NOMO-1 treated with DMSO at 0.1 percent for 48 hours (cell line): ENCODE data around the gene TMEM61.
"Not testable (repeated sequence)": the region's sequence is repeated elsewhere in the genome, so short reads cannot be mapped to it uniquely, and the experiment has no call there.

Source experiments
- DNase-seq: peaks from one replicate; lab custom pipeline; 2025; ENCODE audit not compliant: unreplicated experiment; lab: John Stamatoyannopoulos, UW

Gene TMEM61

DNA sequence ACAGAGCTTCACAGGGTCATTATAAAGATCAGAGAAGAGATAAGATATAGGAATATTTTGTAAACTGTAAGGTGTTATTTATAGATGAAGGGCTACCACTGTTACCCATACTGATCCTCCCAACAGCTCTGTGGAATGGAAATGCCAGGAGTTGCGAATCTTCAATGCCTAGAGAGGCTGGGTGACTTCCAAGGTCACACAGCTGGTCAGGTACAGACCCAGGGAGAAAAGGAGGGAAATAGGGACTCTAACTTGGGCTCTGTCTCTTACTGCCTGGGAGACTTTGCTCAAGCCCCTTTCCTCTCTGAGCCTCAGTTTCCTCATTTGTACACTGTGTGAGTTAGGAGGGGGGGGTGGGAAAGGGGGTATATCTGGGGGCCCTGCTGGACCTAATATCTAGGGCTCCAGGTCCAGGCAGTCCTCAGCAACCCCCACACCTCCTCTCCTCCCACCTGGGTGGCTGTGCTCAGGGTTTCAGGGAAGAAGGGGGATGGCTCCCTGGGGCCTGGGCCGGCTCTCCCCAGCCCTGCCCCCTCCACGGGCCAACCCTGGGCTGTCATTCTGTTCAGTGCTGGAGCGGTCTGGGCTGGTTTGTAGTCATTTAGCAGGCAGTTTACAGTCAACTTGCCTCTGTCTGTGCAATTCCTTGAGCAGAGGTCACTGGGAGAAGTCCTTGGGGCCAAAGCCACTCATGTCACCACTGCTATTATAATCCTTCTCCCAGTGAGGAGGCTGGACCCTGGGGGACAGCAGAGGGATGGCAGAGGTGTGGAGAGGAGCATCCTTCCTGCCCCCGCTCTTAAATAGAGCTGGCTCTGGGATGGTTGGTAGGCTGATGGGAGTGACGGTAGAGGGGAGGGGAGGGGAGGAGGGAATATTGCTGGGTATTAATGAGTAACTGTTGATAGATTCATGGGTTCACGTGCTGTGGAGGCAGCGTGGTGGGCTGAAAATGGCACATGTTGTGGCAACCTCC lies 20.0 kb downstream of the TMEM61 start:
- DNase-seq: no peak

DNA sequence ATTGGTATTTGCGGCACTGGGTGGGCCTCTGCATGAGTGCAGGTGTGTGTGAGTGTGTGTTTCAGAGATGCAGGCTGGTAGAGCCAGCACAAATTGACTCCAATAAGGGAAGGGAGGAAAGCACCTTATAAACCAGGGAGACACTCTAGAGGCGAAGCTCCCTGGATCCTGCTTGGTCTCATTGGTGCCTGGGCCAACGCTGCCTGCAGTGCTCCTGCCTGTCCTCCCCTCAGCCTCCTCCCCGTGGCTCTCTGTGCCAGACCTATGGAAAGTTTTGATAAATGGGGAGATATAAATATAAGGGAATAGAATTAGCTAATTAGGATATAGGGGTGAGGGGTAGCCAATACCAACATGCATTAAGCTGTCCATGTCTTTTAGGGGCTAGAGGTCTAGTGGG lies 20.9 kb downstream of the TMEM61 start:
- DNase-seq: no peak

- no peak for DNase-seq
Observed at GRCh38 chr1:55002686-55003085, 22.3 kb downstream of the TMEM61 start.

DNA sequence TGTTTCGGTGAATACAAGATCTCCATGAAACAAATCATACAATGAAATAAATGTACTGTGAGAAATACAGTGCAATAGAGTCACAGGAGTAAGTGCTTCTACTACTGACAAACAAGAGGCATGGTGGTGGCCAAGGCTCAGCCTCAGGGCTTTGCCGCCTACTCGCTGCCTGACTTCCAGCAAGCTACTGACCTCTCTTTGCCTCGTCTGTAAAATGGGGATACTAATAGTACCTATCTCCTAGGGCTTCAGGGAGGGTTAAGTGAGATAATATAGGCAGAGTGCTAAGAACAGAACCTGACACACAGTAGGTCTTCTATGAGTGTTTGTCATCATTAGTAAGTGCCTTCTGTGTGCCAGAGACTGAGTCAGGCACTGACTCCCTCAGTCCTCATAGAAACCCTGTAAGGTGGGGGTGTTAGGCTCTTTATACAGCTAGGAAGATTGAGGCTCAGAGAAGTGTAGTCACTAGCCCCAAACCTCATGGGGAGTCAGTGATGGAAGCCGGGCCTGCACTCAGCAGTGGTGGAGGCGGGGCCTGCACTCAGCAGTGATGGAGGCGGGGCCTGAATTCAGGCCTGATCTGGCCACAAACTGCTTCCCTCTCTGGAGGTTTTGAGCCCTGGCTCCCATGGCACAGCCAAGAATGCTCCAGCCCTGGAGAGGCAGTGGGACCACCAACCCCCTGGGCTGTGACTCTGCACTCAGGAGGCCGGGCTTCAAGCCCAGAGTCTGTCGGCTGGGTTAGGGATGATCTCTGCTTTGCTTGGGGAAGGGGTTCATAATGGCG lies 25.1 kb downstream of the TMEM61 start:
- no peak for DNase-seq

DNA sequence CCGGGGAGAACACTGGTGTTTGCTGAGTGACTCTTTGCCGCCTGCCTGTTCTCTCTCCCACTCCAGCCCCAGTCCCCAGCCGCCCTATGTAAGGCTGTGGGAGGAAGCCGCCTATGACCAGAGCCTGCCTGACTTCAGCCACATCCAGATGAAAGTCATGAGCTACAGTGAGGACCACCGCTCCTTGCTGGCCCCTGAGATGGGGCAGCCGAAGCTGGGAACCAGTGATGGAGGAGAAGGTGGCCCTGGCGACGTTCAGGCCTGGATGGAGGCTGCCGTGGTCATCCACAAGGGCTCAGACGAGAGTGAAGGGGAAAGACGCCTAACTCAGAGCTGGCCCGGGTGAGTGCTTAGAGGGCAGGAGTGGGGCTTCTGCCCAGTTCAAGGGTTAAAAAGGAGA lies 26.5 kb downstream of the TMEM61 start:
- no peak for DNase-seq

DNA sequence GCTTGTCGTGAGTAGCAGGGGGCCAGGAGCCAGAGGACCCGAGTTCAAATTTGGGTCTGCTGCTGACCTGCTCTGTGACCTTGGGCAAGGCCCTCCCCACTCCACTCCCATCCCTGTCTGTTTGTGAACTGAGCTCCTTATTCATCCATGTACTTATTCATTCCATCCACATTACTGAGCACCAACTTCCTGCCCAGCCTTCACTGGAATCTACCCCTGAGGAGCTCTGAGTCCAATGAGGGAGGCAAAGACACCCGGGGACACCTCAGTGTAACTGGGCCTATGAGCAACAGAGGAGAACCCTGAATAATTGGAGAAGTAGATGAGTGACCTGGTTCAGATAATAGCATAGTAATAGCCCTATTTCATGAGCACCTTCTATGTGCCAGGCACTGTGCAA lies 27.2 kb downstream of the TMEM61 start:
- no peak for DNase-seq

DNA sequence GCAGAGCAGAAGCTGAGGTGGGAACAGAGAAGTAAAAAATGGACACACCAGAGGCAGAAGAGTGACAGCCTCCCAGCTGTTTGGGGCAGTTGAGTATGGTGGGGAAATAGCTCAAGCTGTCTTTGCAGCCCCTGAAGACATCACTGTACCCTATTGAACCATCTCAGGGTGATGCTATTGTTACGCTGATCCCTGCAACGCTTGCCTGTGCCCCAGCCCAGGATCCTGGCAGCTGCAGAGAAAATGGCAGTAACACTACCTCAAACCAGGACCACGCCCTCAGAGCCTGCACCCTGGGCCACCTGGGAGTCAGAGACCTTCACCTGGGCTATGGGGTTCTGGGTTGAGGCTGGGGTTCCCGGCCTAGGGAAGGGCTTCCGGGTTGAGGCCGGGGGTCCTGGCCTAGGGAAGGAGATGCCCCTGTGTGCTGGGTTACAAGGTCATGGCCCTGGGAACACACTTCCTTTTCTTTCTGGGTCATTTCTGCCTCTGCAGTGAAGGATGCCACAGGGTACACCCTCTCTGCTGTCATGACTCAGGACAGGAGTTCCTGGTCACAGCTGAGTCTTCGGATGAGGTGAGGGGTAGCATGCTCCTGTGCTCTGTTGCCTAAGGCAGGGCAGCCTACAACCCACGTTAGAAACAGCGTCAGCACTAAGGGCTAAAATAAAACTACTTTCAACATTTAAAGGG lies 29.9 kb downstream of the TMEM61 start:
- no peak for DNase-seq

- no peak for DNase-seq
Observed at GRCh38 chr1:55010887-55011217, 30.4 kb downstream of the TMEM61 start.

- no peak for DNase-seq
Observed at GRCh38 chr1:55012661-55013060, 32.2 kb downstream of the TMEM61 start.

GRCh38 chr1:55015123-55015522 lies 34.7 kb downstream of the TMEM61 start:
- DNase-seq: no peak

DNA sequence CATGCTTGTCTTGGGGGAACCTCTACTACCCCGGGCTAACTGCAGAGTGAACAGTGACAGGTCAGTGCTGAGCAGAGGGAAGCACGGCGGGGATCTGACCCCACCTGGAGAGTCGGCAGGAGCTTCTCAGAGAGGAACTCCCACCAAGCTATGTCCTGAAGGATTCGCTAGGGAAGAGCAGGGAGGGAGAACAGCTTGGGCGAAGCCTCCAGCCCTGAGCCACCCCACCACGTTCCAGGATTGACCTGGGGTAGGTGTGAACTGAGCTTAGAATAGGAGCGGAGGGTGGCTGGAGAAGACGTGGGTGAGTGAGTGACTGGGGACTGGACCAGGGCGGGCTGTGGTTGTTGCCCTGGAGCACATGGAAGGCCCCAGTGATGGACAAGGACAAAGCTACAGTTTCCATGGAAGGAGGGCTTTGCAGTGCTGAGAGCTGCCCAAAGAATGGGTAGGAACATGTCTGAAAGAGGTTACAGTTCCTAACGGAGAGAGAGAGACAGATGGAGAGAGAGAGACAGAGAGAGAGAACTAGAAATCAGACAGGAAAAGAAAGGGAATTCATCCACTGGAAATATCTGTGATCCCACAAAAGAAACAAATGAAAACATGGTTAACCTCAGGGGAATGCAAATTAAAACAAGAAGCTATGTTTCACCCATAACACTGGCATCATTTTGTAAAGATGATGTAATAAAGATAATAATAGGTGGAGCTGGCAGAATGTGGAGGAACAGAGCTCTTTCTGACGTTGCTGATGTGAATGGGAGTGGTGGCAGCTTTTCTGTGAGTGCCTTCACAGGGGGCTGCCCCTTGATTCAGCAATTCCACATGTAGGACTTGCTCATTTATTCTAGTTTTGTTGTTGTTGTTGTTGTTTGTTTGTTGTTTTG lies 35.5 kb downstream of the TMEM61 start:
- DNase-seq: no peak

DNA sequence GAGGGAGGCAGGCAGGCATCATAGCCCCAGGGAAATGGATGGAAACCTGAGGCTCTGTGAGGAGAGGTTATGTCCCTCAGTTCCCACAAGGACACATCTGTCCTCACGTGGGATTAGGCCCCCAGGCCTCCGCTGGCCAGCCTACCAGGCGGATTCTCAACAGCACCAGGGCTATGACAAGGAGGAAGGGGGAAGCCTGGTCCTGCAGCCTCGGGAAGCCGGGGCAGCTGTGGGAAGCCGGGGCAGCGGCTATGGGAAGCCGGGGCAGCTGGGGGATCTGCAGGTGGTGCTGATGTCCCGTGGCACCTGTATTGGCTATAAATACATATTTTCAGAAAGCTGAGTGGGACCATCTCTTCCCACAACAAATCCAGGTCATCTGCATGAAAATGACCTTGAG lies 38.0 kb downstream of the TMEM61 start:
- no peak for DNase-seq

DNA sequence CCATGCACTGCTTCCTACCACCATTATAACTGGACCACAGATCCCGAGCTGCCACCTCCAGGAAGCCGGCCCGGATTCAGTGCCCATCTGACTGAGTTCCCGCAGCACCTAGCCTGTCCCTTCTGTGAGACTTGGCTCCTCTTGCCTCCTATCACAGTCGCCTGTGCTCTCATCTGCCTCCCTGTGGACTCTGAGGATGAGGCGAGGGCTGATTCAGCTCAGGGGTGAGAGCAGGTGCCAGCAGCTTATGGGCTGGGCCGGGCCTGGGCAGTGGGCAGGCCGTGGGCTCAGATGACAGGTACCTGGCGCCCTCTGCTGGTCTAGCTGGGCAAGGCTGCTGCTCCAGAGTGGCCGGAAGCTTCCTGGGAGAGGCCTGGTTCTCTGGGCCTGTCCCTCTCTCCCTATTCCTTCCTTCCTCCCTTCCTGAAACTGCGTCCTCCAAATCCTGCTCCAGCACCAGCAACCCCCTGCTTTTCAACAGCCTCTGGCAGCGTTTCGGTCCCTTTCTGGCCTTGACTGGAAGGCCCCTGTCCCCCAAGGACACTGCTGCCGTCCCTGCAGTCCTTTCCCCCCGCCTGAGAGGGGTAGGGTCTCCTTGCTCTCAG lies 41.6 kb downstream of the TMEM61 start:
- peak; percentile 63 for DNase-seq

DNA sequence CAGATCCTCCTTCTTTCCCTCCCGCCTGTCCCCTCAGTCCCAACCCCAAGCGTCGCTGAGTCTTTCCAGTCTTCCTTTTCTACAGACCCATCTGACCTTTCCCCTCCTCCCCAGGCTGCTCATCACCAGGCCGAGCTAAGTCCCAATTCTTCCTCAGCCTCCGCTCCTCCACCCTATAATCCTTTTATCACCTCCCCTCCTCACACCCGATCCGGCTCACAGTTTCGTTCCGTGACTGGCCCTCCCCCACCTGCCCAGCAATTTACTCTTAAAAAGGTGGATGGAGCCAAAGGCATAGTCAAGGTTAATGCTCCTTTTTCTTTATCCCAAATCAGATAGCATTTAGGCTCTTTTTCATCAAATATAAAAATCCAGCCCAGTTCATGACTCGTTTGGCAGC lies 43.7 kb downstream of the TMEM61 start:
- not testable (repeated sequence) for DNase-seq

- DNase-seq: not testable (repeated sequence)
Observed at GRCh38 chr1:55026682-55027081, 46.3 kb downstream of the TMEM61 start.

DNA sequence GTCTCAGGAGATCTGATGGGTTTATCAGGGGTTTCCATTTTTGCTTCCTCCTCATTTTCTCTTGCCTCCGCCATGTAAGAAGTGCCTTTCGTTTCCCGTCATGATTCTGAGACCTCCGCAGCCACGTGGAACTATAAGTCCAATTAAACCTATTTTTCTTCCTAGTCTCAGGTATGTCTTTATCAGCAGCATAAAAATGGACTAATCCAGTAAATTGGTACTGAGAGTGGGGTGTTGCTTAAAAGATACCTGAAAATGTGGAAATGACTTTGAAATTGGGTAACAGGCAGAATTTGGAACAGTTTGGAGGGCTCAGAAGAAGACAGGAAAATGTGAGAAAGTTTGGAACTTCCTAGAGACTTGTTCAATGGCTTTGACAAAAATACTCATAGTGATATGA lies 50.7 kb downstream of the TMEM61 start:
- not testable (repeated sequence) for DNase-seq

DNA sequence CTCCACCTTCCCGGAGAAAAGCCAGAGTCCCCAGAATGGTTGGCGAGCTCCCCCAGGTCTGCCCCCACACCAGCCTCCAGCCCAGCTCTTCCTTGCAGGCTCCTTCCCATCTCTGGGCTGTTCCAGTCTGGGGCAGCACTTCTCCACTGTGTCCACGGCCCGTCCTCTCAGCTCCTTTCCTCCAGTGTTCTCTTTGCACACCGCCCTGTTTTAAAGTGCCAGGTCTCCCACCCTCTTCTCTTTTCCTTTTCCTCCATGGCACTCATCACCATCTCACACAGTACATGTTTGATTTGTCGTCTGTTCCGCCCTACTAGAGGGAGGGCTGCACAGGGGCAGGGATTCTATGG lies 52.8 kb downstream of the TMEM61 start:
- DNase-seq: no peak

- no peak for DNase-seq
Observed at GRCh38 chr1:55034476-55035133, 54.2 kb downstream of the TMEM61 start.

- DNase-seq: peak; percentile 58
Observed at GRCh38 chr1:55035904-55036303, 55.5 kb downstream of the TMEM61 start.
